ENCODE measurements around the gene MYH11. TPM values are rescaled to one million over a fixed set of nuclear protein-coding genes. Genes with fewer than 3 reads are reported as not detected.
"Not testable (repeated sequence)": the region's sequence is repeated elsewhere in the genome, so short reads cannot be mapped to it uniquely, and the experiment has no call there.

MYH11 gene
- total RNA-seq, 1 donor from 2014 or later = 694 TPM

DNA sequence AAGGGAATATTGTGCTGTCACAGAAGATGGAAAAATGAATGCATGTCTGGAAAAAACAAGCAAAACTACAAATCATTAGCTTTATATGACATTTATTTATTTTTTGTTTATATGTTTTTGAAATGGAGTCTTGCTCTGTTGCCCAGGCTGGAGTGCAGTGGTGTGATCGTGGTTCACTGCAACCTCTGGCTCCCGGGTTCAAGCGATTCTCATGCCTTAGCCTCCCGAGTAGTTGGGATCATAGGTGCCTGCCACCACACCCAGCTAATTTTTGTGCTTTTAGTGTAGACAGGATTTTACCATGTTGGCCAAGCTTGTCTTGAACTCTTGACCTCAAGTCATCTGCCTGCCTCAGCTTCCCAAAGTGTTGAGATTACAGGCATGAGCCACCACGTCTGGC is 198.3 kb downstream of the MYH11 start:
- no peaks in the 10 kb centered on the region for H3K9me3 ChIP-seq
- no peak for DNase-seq (ENCODE audit: low spot score in 2 of 2)
- no peaks in the 10 kb centered on the region for H3K4me1 ChIP-seq
- no peak overlapping the region for H3K27ac ChIP-seq
- TF ChIP-seq, protein P1, sequence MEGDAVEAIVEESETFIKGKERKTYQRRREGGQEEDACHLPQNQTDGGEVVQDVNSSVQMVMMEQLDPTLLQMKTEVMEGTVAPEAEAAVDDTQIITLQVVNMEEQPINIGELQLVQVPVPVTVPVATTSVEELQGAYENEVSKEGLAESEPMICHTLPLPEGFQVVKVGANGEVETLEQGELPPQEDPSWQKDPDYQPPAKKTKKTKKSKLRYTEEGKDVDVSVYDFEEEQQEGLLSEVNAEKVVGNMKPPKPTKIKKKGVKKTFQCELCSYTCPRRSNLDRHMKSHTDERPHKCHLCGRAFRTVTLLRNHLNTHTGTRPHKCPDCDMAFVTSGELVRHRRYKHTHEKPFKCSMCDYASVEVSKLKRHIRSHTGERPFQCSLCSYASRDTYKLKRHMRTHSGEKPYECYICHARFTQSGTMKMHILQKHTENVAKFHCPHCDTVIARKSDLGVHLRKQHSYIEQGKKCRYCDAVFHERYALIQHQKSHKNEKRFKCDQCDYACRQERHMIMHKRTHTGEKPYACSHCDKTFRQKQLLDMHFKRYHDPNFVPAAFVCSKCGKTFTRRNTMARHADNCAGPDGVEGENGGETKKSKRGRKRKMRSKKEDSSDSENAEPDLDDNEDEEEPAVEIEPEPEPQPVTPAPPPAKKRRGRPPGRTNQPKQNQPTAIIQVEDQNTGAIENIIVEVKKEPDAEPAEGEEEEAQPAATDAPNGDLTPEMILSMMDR (IDR thresholded peaks at IDR 0.05) = no peak
- no peak overlapping the region for H3K4me3 ChIP-seq
- no peaks in the 10 kb centered on the region for H3K36me3 ChIP-seq
- intact Hi-C loops (cut with DNase I) = no loop called here
- no peaks in the 10 kb centered on the region for H3K27me3 ChIP-seq

DNA sequence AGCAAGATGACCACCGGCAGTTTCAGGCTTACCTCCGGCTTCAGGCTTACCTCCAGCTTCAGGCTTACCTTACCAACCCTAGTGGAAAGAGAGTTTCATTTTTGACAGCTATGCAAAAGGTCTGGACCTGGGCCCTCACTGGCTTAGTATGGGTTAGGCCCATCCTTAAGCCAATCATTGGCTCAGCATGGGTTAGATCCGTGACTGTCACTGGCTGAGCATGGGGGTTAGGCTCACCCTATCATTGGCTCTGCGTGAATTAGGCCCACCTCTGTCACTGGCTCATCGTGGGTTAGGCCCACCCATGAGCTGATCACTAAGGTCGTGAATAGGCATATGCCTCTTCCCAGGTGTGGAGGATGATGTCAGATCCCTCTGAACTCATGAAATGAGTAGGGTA is 198.7 kb downstream of the MYH11 start:
- H3K27ac ChIP-seq = no peak overlapping the region
- DNase-seq (ENCODE audit: low spot score in 2 of 2) = no peak
- no peak overlapping the region for H3K4me3 ChIP-seq
- no peaks in the 10 kb centered on the region for H3K9me3 ChIP-seq
- no peaks in the 10 kb centered on the region for H3K36me3 ChIP-seq
- peaks cover 0 to 2% of the 10 kb centered on the region in 2 donors for H3K4me1 ChIP-seq
- no peaks in the 10 kb centered on the region for H3K27me3 ChIP-seq
- TF ChIP-seq, protein P1 (IDR thresholded peaks at IDR 0.05) = no peak
- intact Hi-C loops (cut with DNase I) = no loop called here

DNA sequence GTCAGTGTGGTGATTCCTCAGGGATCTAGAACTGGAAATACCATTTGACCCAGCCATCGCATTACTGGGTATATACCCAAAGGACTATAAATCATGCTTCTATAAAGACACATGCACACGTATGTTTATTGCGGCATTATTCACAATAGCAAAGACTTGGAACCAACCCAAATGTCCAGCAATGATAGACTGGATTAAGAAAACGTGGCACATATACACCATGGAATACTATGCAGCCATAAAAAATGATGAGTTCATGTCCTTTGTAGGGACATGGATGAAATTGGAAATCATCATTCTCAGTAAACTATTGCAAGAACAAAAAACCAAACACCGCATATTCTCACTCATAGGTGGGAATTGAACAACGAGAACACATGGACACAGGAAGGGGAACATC is 201.3 kb downstream of the MYH11 start:
- H3K4me3 ChIP-seq; DNase-seq (ENCODE audit: low spot score in 2 of 2); H3K9me3 ChIP-seq; H3K4me1 ChIP-seq; intact Hi-C loops (cut with DNase I); H3K27ac ChIP-seq; H3K36me3 ChIP-seq; H3K27me3 ChIP-seq: not testable (repeated sequence)

DNA sequence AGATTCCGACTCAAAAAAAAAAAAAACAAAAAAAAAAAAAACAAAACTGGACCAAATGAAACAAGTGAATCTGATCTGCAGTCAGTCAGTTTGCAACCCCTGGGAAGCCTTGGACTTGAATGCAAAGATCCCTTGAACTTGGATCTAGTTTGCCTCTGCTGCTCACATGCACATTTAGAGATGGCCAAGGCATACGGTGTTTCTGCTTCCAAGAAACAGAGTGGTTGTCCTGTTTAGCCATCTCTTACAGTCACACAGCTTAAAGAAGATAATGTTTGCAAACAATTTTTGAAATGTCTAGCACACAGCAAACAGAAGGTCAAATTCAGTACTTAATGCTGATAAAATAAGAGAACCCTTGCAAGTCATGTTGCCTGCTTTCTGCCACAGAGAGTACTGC is 202.2 kb downstream of the MYH11 start:
- H3K4me1 ChIP-seq = peaks cover 0 to 3% of the 10 kb centered on the region in 2 donors
- no peak overlapping the region for H3K27ac ChIP-seq
- no peaks in the 10 kb centered on the region for H3K27me3 ChIP-seq
- no peak overlapping the region for H3K4me3 ChIP-seq
- intact Hi-C loops (cut with DNase I) = no loop called here
- no peaks in the 10 kb centered on the region for H3K9me3 ChIP-seq
- TF ChIP-seq, protein P1 (IDR thresholded peaks at IDR 0.05) = no peak
- no peak for DNase-seq (ENCODE audit: low spot score in 2 of 2)
- H3K36me3 ChIP-seq = no peaks in the 10 kb centered on the region

DNA sequence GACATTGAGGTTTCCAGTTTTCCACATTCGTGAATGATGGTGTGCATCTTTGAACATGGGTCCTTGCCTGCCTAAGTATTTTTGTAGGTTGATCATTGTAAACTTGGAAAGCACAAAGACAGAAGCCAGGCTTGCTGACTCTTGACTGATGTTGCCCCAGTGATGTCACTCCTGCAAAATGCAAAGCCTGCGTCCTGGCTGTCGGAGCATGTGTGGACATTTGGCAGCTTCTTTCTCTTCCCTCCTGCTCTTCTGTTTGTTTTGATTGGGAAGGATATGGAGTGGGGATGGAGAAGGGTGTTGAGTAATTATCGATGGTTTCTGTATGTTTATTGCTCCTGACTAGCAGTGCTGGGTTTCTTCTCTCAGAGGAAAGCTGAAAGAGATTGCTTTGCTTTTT is 203.6 kb downstream of the MYH11 start:
- no peaks in the 10 kb centered on the region for H3K36me3 ChIP-seq
- peaks cover 0 to 6% of the 10 kb centered on the region in 2 donors for H3K4me1 ChIP-seq
- DNase-seq (ENCODE audit: low spot score in 2 of 2) = peak in 1 of 2 donors; percentile 67
- H3K9me3 ChIP-seq = no peaks in the 10 kb centered on the region
- no peaks in the 10 kb centered on the region for H3K27me3 ChIP-seq
- no peak overlapping the region for H3K4me3 ChIP-seq
- TF ChIP-seq, protein P1 (IDR thresholded peaks at IDR 0.05) = no peak
- peak overlapping the region in 1 of 2 donors; percentile 19 for H3K27ac ChIP-seq
- intact Hi-C loops (cut with DNase I) = no loop called here

Other genes starting within 250 kb of the MYH11 start
- gene MARF1, start 213.9 kb downstream of the MYH11 start, total RNA-seq = 16.0 TPM
- gene NDE1, start 206.8 kb downstream of the MYH11 start, total RNA-seq = 21.9 TPM
- gene CEP20, start 31.6 kb upstream of the MYH11 start, total RNA-seq = 7.6 TPM
- gene ABCC1, start 92.6 kb upstream of the MYH11 start, total RNA-seq = 144 TPM